ENCODE data around the gene RAB11FIP4.

The RAB11FIP4 gene

DNA sequence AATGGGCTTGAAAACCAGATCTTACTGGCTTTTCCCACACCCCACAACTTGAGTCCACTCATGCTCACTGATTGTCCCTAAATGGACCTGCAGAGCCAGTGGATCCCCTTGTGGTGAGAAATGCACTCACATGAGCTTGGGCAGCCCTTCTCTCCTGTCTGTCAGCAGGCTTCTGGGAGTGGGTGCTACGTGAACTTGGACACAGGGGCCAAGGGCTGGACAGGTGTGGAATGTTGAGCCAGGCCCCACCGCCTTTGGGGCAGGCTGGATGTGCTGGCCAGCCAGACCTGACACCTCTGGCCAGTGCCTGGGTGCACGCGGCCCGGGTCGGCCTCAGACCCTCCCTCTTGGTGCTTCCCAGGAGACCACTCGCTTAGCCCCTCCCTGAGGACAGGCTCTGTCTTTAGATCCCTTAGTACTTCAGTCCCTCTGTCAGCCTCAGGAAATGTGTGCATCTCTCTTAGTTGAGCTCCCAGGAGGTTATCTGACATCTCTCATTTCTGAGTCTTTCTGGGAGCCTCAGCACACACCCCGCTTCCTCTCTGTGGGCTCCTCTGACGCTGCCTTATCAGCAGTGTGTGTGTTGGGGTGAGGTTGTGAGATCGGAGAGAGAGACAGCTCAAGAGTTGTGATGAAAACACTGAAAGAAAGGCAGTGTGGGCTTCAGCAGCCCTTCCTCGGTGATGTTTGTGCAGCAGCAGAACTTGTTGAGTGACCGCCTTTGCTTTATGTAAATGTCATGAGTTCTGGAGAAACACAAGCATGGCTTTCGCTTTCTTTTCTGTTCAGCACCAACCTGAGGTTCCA lies 117.0 kb downstream of the RAB11FIP4 start:
- DNase-seq (ENCODE audit: low spot score) = no peak

- DNase-seq (ENCODE audit: low spot score) = no peak
Measured at GRCh38 chr17:31509095-31509804, 117.8 kb downstream of the RAB11FIP4 start.

GRCh38 chr17:31509805-31510177 lies 118.3 kb downstream of the RAB11FIP4 start:
- no peak for DNase-seq (ENCODE audit: low spot score)

DNA sequence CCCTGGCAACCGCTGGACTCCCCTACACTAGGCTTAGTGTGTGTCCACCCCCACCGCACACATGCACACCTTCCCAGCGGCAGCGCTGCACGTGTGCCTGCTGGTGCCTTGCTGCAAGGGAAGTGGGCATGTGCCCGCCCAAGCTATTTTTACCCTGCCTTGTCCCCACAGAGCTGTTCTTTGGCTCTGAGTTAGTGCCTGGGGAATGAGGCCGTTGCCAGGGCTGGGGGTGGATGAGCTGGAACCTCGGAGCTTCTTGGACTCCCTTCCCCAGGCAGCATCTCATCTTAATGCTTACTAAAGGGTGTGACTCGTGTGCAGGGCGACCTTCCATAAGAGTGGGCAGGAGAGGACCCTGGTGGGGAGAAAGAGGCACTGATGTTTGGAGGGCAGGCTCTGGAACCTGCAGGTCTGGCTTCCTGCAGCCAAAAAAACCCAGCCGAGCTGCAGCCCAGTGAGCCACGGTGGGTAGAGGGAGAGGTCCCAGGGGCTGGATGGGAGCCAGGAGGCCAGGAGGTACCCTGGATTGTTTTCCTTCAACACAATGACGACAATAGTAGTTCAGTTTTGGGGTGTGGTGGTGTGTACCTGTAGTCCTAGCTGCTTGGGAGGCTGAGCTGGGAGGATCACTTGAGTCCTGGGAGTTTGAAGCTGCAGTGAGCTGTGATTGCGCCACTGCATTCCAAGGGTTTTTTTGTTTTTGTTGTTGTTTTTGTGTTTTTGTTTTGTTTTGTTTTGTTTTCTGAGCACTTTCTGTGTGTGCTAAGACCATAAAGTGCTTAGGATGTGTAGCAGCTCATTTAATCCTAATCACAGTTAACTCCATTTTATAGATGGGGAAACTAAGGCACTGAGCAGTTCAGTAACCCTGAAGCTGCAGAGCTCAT lies 119.1 kb downstream of the RAB11FIP4 start:
- no peak for DNase-seq (ENCODE audit: low spot score)

GRCh38 chr17:31511195-31511578 lies 119.7 kb downstream of the RAB11FIP4 start:
- DNase-seq (ENCODE audit: low spot score) = no peak

- no peak for DNase-seq (ENCODE audit: low spot score)
Measured at GRCh38 chr17:31511580-31511979, 120.1 kb downstream of the RAB11FIP4 start.

DNA sequence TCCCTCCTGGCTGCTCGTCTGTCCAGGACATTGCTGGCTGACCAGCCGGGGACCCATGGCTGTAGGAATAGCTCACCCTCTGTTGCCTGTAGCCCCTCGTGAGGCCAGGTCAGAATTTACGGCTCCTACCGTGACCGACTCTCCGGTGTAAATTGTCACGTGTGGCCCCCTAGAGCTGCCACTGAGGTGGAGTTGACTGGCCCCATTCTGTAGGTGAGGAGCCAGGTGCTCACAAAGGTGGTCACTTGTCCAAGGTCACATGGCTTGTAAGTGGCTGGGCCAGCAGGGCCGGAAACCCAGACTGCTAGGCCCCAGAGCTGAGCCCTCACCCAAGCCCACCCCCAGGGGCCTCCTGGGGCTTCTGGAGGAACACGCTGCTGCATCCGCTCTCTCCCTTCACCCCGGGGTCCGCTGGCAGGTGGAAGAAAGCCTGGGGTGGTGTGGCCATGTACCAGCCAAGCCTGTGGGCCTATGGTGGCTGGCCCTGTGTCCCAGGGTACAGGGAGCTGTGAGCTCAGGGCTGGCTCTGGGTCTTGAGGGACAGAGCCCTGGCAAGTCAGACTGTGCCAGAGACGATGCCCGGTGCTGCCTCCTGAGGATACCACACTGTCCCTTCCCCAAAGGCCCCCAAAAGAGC lies 120.7 kb downstream of the RAB11FIP4 start:
- no peak for DNase-seq (ENCODE audit: low spot score)

- DNase-seq (ENCODE audit: low spot score) = no peak
Measured at GRCh38 chr17:31512796-31513195, 121.3 kb downstream of the RAB11FIP4 start.

DNA sequence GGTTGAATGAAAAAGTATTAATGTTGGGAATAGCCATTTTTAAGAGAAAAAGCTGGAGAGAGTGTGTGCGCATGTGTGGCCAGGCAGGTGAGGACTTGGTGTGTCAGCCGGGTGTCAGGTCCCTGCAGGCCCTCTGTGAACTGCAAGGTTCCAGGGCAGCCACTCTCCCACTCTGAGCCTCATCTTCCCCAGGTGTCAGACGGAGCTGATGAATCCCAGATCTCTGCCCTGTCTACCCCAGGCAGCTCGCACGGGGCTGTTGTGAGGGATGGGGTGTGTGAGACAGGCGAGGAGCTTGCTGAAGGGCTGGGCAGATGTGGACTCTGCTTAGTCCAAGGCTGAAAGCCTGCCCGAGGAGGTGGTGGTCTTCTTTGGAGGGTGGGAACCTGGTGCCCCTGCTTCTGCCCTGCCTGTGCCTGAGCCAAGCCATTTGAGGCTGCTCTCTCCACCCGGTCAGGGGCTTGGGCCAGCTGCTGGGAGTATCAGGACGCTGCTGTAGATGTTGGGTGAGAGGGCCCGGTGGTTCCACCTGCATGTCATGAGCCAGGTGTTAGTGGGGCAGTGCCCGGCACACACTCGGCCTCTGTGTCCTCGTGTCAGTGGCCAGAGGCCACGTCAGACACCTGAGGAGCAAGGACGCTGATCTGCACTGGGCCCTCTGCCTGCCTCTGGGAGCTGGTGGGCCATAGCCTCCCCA lies 122.4 kb downstream of the RAB11FIP4 start:
- no peak for DNase-seq (ENCODE audit: low spot score)

DNA sequence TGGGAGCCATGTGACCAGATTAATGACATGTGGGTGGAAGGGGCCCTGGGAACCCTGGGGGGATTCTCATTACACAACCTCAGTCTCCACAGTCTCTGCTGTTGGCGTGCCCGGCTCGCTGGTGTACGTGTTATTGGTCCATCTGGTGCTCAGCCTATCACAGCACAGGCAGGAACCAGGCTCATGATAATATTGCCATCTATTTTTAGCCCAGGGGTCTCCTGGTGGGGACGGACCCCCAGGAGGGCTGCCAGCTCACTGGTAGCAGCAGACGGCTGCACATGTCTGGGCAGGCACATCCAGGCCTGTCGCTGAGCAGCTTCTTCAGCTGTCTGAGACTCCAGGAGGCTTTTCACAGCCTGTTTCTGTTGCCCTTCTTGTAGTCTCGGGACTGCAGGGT lies 123.8 kb downstream of the RAB11FIP4 start:
- DNase-seq (ENCODE audit: low spot score) = no peak

DNA sequence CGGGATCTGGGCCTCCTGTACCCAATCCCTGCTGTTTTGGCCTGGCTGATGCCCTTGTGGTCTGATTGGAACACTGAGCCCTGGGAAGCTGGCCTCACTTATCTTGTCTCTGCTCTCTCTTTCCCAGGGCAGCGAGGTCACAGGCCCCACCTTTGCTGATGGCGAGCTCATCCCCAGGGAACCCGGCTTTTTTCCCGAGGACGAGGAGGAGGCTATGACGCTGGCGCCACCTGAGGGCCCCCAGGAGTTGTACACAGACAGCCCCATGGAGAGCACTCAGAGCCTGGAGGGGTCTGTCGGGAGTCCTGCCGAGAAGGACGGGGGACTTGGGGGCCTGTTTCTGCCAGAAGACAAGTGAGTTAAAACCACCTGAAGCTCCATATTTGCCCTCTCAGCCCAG lies 126.0 kb downstream of the RAB11FIP4 start:
- no peak for DNase-seq (ENCODE audit: low spot score)

DNA sequence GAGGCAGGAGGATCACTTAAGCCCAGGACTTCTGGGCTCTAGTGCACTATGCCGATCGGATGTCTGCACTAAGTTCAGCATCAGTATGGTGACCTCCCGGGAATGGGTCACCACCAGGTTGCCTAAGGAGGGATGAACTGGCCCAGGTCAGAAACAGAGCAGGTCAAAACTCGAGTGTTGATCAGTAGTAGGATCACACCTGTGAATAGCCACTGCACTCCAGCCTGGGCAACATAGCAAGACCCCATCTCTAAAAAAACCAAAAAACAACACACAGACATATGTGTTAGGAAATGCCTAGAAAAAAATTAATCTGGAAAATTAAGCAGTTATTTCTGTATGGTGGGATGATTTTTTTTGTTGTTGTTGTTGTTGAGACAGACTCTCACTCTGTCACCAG lies 127.0 kb downstream of the RAB11FIP4 start:
- no peak for DNase-seq (ENCODE audit: low spot score)

- no peak for DNase-seq (ENCODE audit: low spot score)
Measured at GRCh38 chr17:31521632-31522283, 130.3 kb downstream of the RAB11FIP4 start.

GRCh38 chr17:31522284-31522931 lies 130.9 kb downstream of the RAB11FIP4 start:
- DNase-seq (ENCODE audit: low spot score) = no peak

DNA sequence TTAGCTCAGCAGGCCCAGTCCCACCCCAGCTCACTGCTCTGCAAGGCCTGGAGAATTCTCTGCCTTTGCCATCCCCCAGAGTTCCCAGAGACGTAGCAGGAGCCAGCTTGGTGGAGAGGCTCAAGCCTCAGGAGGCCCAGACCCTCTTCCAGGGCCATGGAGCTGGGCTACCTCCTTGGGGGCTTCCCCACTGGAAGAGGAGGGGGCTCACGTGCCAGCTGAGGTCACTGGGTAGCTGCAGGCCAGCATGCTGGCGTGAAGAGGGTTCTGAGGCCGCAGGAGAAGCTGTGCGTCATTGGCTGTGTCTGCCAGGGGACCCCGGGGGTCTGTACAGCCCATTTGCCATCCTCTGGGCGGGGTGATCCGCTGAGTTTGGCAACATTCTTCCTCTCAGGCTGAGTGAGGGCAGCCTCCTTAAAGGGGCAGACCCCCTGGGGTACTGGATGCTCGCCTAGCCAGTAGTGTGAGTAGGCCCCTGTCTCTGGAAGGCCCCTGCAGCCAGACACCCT lies 131.6 kb downstream of the RAB11FIP4 start:
- no peak for DNase-seq (ENCODE audit: low spot score)

GRCh38 chr17:31523862-31524730 lies 132.6 kb downstream of the RAB11FIP4 start:
- DNase-seq (ENCODE audit: low spot score) = no peak

GRCh38 chr17:31524926-31525800 lies 133.7 kb downstream of the RAB11FIP4 start:
- DNase-seq (ENCODE audit: low spot score) = peak; percentile 96
